H9 (cell line): ENCODE results near the gene KRTAP5-4. TPM values are rescaled to one million over a fixed set of nuclear protein-coding genes. Genes with fewer than 3 reads are reported as not detected.

Source experiments
- DNase-seq: peaks from one replicate; pipeline ENCODE4 v3.0.0-alpha.2; 2017
- H2AFZ ChIP-seq: one replicate; pipeline ENCODE4 v1.6.1; 2013; ENCODE audit warnings: mild to moderate bottlenecking, low read length, control low read depth, moderate library complexity
- H2AK5ac ChIP-seq: 2 replicates; pipeline ENCODE4 v1.6.1; 2013; ENCODE audit warnings: low read length, control low read depth, mixed read lengths; ENCODE audit not compliant: insufficient read length
- H2BK120ac ChIP-seq: one replicate; pipeline ENCODE4 v1.6.1; 2013; ENCODE audit warnings: low read depth, mild to moderate bottlenecking, low read length, control low read depth, inconsistent platforms; ENCODE audit not compliant: poor library complexity, severe bottlenecking
- H2BK12ac ChIP-seq: 2 replicates; pipeline ENCODE4 v1.6.1; 2013; ENCODE audit warnings: low read length, control low read depth, mixed read lengths, low read depth; ENCODE audit not compliant: insufficient read length
- H2BK15ac ChIP-seq: 2 replicates; pipeline ENCODE4 v1.6.1; 2013; ENCODE audit warnings: low read depth, low read length, control low read depth
- H2BK20ac ChIP-seq: one replicate; pipeline ENCODE4 v1.6.1; 2013; ENCODE audit warnings: low read depth, mild to moderate bottlenecking, low read length, control low read depth, inconsistent platforms; ENCODE audit not compliant: poor library complexity, severe bottlenecking
- H2BK5ac ChIP-seq: 2 replicates; pipeline ENCODE4 v1.6.1; 2013; ENCODE audit warnings: low read length, control low read depth, mixed read lengths; ENCODE audit not compliant: insufficient read length
- H3K14ac ChIP-seq: 2 replicates; pipeline ENCODE4 v1.6.1; 2013; ENCODE audit warnings: low read length, control low read depth; ENCODE audit not compliant: insufficient read depth
- H3K18ac ChIP-seq: 2 replicates; pipeline ENCODE4 v1.6.1; 2013; ENCODE audit warnings: low read depth, mild to moderate bottlenecking, mixed read lengths, low read length, control low read depth; ENCODE audit not compliant: insufficient read length
- H3K23ac ChIP-seq: 2 replicates; pipeline ENCODE4 v1.6.1; 2013; ENCODE audit warnings: low read length, control low read depth, mixed read lengths, low read depth; ENCODE audit not compliant: insufficient read length
- H3K23me2 ChIP-seq: 2 replicates; pipeline ENCODE4 v1.6.1; 2013; ENCODE audit warnings: low read depth, mild to moderate bottlenecking, mixed read lengths, low read length, control low read depth; ENCODE audit not compliant: insufficient read length, poor library complexity, severe bottlenecking
- H3K27ac ChIP-seq: 2 replicates; pipeline ENCODE4 v1.5.1; 2013; ENCODE audit warnings: low read length, control low read depth, mixed read lengths, low read depth; ENCODE audit not compliant: insufficient read length
- H3K27me3 ChIP-seq: 2 replicates; pipeline ENCODE4 v1.6.1; 2013; ENCODE audit warnings: low read length, control low read depth, inconsistent platforms; ENCODE audit not compliant: insufficient read depth
- H3K4ac ChIP-seq: 2 replicates; pipeline ENCODE4 v1.6.1; 2013; ENCODE audit warnings: low read depth, mild to moderate bottlenecking, control low read depth, inconsistent platforms, low read length, moderate library complexity
- H3K4me1 ChIP-seq: 2 replicates; pipeline ENCODE4 v1.6.1; 2013; ENCODE audit warnings: low read length, control low read depth, inconsistent platforms; ENCODE audit not compliant: insufficient read depth
- H3K4me2 ChIP-seq: 2 replicates; pipeline ENCODE4 v1.6.1; 2013; ENCODE audit warnings: low read length, control low read depth, mixed read lengths; ENCODE audit not compliant: insufficient read length, insufficient read depth
- H3K56ac ChIP-seq: 2 replicates; pipeline ENCODE4 v1.6.1; 2013; ENCODE audit warnings: low read depth, mild to moderate bottlenecking, mixed read lengths, low read length, control low read depth; ENCODE audit not compliant: insufficient read length
- H3K79me1 ChIP-seq: 2 replicates; pipeline ENCODE4 v1.6.1; 2013; ENCODE audit warnings: low read depth, mild to moderate bottlenecking, moderate library complexity, low read length, control low read depth, inconsistent platforms; ENCODE audit not compliant: insufficient read depth, poor library complexity, severe bottlenecking
- H3K79me2 ChIP-seq: 2 replicates; pipeline ENCODE4 v1.6.1; 2013; ENCODE audit warnings: low read length, control low read depth, inconsistent platforms; ENCODE audit not compliant: insufficient read depth
- H3K9ac ChIP-seq: 2 replicates; pipeline ENCODE4 v1.6.1; 2013; ENCODE audit warnings: low read length, control low read depth, mixed read lengths; ENCODE audit not compliant: insufficient read length; ENCODE audit errors: extremely low read depth
- H3K9me3 ChIP-seq: one replicate; pipeline ENCODE4 v1.6.1; 2013; ENCODE audit warnings: low read depth, low read length, inconsistent platforms; ENCODE audit not compliant: control insufficient read depth
- H3T11ph ChIP-seq: one replicate; pipeline ENCODE4 v1.6.1; 2013; ENCODE audit warnings: mild to moderate bottlenecking, low read length, control low read depth, inconsistent platforms
- H4K20me1 ChIP-seq: one replicate; pipeline ENCODE4 v1.6.1; 2013; ENCODE audit not compliant: control insufficient read depth, insufficient read length, insufficient read depth
- H4K5ac ChIP-seq: 2 replicates; pipeline ENCODE4 v1.6.1; 2013; ENCODE audit warnings: low read depth, mild to moderate bottlenecking, mixed read lengths, low read length, control low read depth; ENCODE audit not compliant: insufficient read length
- H4K8ac ChIP-seq: replicated peaks from 2 replicates; pipeline ENCODE4 v1.6.1; 2013; ENCODE audit warnings: low read length, control low read depth, mixed read lengths, low read depth; ENCODE audit not compliant: insufficient read length
- H4K91ac ChIP-seq: 2 replicates; pipeline ENCODE4 v1.6.1; 2013; ENCODE audit warnings: low read depth, mild to moderate bottlenecking, moderate library complexity, mixed read lengths, low read length, control low read depth; ENCODE audit not compliant: insufficient read length
- H3K27ac Mint-ChIP-seq, 3 experiments: 2 replicates in 2 of 3; 3 replicates in 1 of 3; pipeline ENCODE4 v1.8.0; 2020 to 2021; ENCODE audit warnings: mixed read lengths in 3 of 3, mild to moderate bottlenecking in 1 of 3, moderate library complexity in 1 of 3
- H3K27me3 Mint-ChIP-seq: 2 replicates; pipeline ENCODE4 v1.8.0; 2021; ENCODE audit warnings: low read depth, mild to moderate bottlenecking, moderate library complexity, mixed read lengths
- H3K36me3 Mint-ChIP-seq, 3 experiments: 2 replicates in 2 of 3; 3 replicates in 1 of 3; pipeline ENCODE4 v1.8.0; 2020 to 2021; ENCODE audit warnings: low read depth in 3 of 3, mixed read lengths in 3 of 3; ENCODE audit not compliant: insufficient read depth in 1 of 3
- H3K4me1 Mint-ChIP-seq, 2 experiments: 2 replicates each; pipeline ENCODE4 v1.8.0; 2020; ENCODE audit warnings: mixed read lengths in 2 of 2
- H3K4me3 Mint-ChIP-seq, 2 experiments: 2 replicates in 1 of 2; 3 replicates in 1 of 2; pipeline ENCODE4 v1.8.0; 2020 to 2021; ENCODE audit warnings: mild to moderate bottlenecking in 2 of 2, mixed read lengths in 2 of 2, moderate library complexity in 1 of 2
- H3K9me3 Mint-ChIP-seq, 2 experiments: 2 replicates in 1 of 2; 3 replicates in 1 of 2; pipeline ENCODE4 v1.8.0; 2020; ENCODE audit warnings: mild to moderate bottlenecking in 2 of 2, mixed read lengths in 2 of 2, moderate library complexity in 1 of 2
- WGBS: extraction: QIAGEN DNeasy Blood & Tissue Kit; methylation state at CpG from one replicate; pipeline ENCODE4 v1.1.7; 2013; ENCODE audit warnings: missing lambda C conversion rate, low lambda C conversion rate, mixed read lengths; ENCODE audit not compliant: insufficient read length; ENCODE audit errors: extremely low coverage; 5-methylcytosine and 5-hydroxymethylcytosine counted together
- total RNA-seq: library from RNA; stranded (reverse); gene quantifications from 2 replicates; pipeline ENCODE4 v1.2.1, GENCODE V29; 2021
- TF ChIP-seq, protein P1 (sequence below): fragments of 200-600 bp; sonication (generic); conservative IDR thresholded peaks from 3 replicates; pipeline ENCODE4 v1.8.0; 2021; ENCODE audit warnings: antibody characterized with exemption, mild to moderate bottlenecking

Gene KRTAP5-4
- total RNA-seq, 1 experiment from 2014 or later: not detected

- Histone ChIP-seq H2BK15ac (no peak overlapping the region), H3K9ac (no peak overlapping the region), H4K91ac (no peak overlapping the region), H3K9me3 (no peaks in the 10 kb centered on the region), H3K27ac (no peak overlapping the region), H2AFZ (no peak overlapping the region), H3K79me1 (no peaks in the 10 kb centered on the region), H4K5ac (no peak overlapping the region), H3K4me1 (no peaks in the 10 kb centered on the region), H3T11ph (no peak overlapping the region), H3K23me2 (no peaks in the 10 kb centered on the region), H3K18ac (no peak overlapping the region), H2AK5ac (no peak overlapping the region), H2BK12ac (no peak overlapping the region), H3K4me2 (no peak overlapping the region), H3K14ac (no peak overlapping the region), H3K27me3 (no peaks in the 10 kb centered on the region), H3K79me2 (no peaks in the 10 kb centered on the region), H4K20me1 (no peaks in the 10 kb centered on the region), H3K4ac (no peak overlapping the region), H2BK20ac (no peak overlapping the region), H3K56ac (no peak overlapping the region), H2BK120ac (no peak overlapping the region), H3K23ac (no peak overlapping the region), H2BK5ac (no peak overlapping the region), H4K8ac (no peak overlapping the region)
- TF ChIP-seq, protein P1, sequence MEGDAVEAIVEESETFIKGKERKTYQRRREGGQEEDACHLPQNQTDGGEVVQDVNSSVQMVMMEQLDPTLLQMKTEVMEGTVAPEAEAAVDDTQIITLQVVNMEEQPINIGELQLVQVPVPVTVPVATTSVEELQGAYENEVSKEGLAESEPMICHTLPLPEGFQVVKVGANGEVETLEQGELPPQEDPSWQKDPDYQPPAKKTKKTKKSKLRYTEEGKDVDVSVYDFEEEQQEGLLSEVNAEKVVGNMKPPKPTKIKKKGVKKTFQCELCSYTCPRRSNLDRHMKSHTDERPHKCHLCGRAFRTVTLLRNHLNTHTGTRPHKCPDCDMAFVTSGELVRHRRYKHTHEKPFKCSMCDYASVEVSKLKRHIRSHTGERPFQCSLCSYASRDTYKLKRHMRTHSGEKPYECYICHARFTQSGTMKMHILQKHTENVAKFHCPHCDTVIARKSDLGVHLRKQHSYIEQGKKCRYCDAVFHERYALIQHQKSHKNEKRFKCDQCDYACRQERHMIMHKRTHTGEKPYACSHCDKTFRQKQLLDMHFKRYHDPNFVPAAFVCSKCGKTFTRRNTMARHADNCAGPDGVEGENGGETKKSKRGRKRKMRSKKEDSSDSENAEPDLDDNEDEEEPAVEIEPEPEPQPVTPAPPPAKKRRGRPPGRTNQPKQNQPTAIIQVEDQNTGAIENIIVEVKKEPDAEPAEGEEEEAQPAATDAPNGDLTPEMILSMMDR: no peak
- peaks cover 3 to 5% of the 10 kb centered on the region in 2 experiments; a peak in 2 of 4 replicates for H3K4me1 Mint-ChIP-seq
- no peak overlapping the region for H3K4me3 Mint-ChIP-seq
- H3K36me3 Mint-ChIP-seq: no peaks in the 10 kb centered on the region
- no CpG with 5 or more reads among the region's 15 CpGs for WGBS
- H3K27me3 Mint-ChIP-seq: peaks cover 33% of the 10 kb centered on the region
- H3K27ac Mint-ChIP-seq: no peak overlapping the region
- no peaks in the 10 kb centered on the region for H3K9me3 Mint-ChIP-seq
- DNase-seq: no peak
Measured at GRCh38 chr11:1639666-1640065, 17.7 kb upstream of the KRTAP5-4 start.
